Small intestine (tissue), 7 donors: Measurements from ENCODE around the gene CDH18. TPM values are rescaled to one million over a fixed set of nuclear protein-coding genes. Genes with fewer than 3 reads are reported as not detected.

ENCODE experiments used
- DNase-seq, 2 donors: peaks; one replicate each; pipeline versions ENCODE4 v3.0.0 to v3.0.0-alpha.2; 2013
- FAIRE-seq: peaks from 2 replicates; lab custom pipeline; 2012; peaks lifted over from hg19 to GRCh38; lab: Jason Lieb, UNC
- H3K27ac ChIP-seq, 3 donors: one replicate each; pipeline ENCODE4 v1.5.1; 2013; ENCODE audit warnings: low read length in 2 of 3, mild to moderate bottlenecking in 2 of 3, control low read depth in 1 of 3, inconsistent platforms in 1 of 3, low read depth in 1 of 3, moderate library complexity in 1 of 3
- H3K27me3 ChIP-seq, 3 donors: one replicate each; pipeline ENCODE4 v1.6.1; 2013; ENCODE audit warnings: low read length in 3 of 3, inconsistent platforms in 1 of 3; ENCODE audit not compliant: control insufficient read depth in 3 of 3, insufficient read depth in 3 of 3
- H3K36me3 ChIP-seq, 3 donors: one replicate each; pipeline ENCODE4 v1.6.1; 2013; ENCODE audit warnings: low read length in 3 of 3, inconsistent platforms in 1 of 3, low read depth in 1 of 3, mild to moderate bottlenecking in 1 of 3, moderate library complexity in 1 of 3; ENCODE audit not compliant: control insufficient read depth in 3 of 3, insufficient read depth in 2 of 3
- H3K4me1 ChIP-seq, 3 donors: one replicate each; pipeline ENCODE4 v1.6.1; 2013; ENCODE audit warnings: low read length in 2 of 3, inconsistent platforms in 1 of 3, low read depth in 1 of 3, mild to moderate bottlenecking in 1 of 3, moderate library complexity in 1 of 3; ENCODE audit not compliant: control insufficient read depth in 3 of 3, insufficient read depth in 2 of 3
- H3K4me3 ChIP-seq, 3 donors: one replicate each; pipeline ENCODE4 v1.5.1; 2013; ENCODE audit warnings: low read length in 3 of 3, control low read depth in 1 of 3, inconsistent platforms in 1 of 3, low read depth in 1 of 3, mild to moderate bottlenecking in 1 of 3, moderate library complexity in 1 of 3
- H3K9me3 ChIP-seq, 2 donors: one replicate each; pipeline ENCODE4 v1.6.1; 2013; ENCODE audit warnings: low read depth in 1 of 2, low read length in 1 of 2; ENCODE audit not compliant: control insufficient read depth in 2 of 2, insufficient read depth in 1 of 2
- WGBS, 3 donors: extraction: QIAGEN DNeasy Blood & Tissue Kit; methylation state at CpG; one replicate each; pipeline ENCODE4 v1.1.7; 2013; 5-methylcytosine and 5-hydroxymethylcytosine counted together
- polyA plus RNA-seq, 4 donors: library from polyadenylated mRNA; stranded (reverse) in 3 of 4; unstranded in 1 of 4; fragments of 200-250 nt in 3 of 4; fragments of 120-200 nt in 1 of 4; gene quantifications; one replicate each; pipeline versions ENCODE4 v1.2.1 to v1.2.3, GENCODE V29; 2013
- donor health status: healthy with polysubstance abuse.
- donor health status: control.
- donor health status: control.
- donor health status: Bipolar disorder and iron deficiency.
- donor health status: healthy.

The CDH18 gene
- polyA plus RNA-seq, 4 donors = 0.09 to 0.68 TPM; not detected in 2

GRCh38 chr5:19927170-19927569 is 60.8 kb downstream of the CDH18 start:
- no peak overlapping the region for H3K4me3 ChIP-seq
- no peaks in the 10 kb centered on the region for H3K27me3 ChIP-seq
- no peaks in the 10 kb centered on the region for H3K36me3 ChIP-seq
- 45 to 58% (median 46%) methylated on average over 2 of the region's 2 CpGs for WGBS, 3 donors
- no peak overlapping the region for H3K27ac ChIP-seq
- no peaks in the 10 kb centered on the region for H3K4me1 ChIP-seq
- DNase-seq (no peak), FAIRE-seq (no peak)
- H3K9me3 ChIP-seq = no peaks in the 10 kb centered on the region

- Histone ChIP-seq H3K36me3 (no peaks in the 10 kb centered on the region), H3K9me3 (no peaks in the 10 kb centered on the region), H3K27ac (no peak overlapping the region), H3K4me3 (no peak overlapping the region), H3K27me3 (no peaks in the 10 kb centered on the region), H3K4me1 (no peaks in the 10 kb centered on the region)
- DNase-seq (no peak), FAIRE-seq (no peak)
- 77 to 86% (median 83%) methylated on average over 3 of the region's 3 CpGs for WGBS, 3 donors
Measured at GRCh38 chr5:19923742-19924141, 64.3 kb downstream of the CDH18 start.

DNA sequence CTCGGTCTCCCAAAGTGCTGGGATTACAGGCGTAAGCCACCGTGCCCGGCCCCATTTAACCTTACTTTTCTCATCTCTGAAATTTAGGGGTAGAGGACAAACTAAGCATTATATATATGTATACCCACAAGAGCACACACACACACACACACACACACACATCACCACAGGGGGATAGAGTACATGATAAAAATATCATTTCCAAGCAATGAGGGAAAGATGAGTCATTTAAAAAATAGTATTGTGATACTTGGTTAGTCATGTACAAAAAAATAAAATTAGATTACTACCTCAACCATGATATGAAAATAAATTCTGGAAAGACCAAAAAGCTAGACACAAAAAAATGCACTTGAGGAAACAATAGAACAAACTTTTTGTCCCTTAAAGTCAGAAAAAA is 67.2 kb downstream of the CDH18 start:
- Histone ChIP-seq H3K4me1 (no peaks in the 10 kb centered on the region), H3K27me3 (no peaks in the 10 kb centered on the region), H3K27ac (no peak overlapping the region), H3K9me3 (no peaks in the 10 kb centered on the region), H3K4me3 (no peak overlapping the region), H3K36me3 (no peaks in the 10 kb centered on the region)
- WGBS, 3 donors = 93 to 97% (median 96%) methylated on average over 4 of the region's 4 CpGs
- FAIRE-seq (no peak), DNase-seq (no peak)

GRCh38 chr5:19918780-19919179 is 69.2 kb downstream of the CDH18 start:
- no peak overlapping the region for H3K4me3 ChIP-seq
- H3K4me1 ChIP-seq = no peaks in the 10 kb centered on the region
- no peak overlapping the region for H3K27ac ChIP-seq
- no peak for FAIRE-seq
- H3K27me3 ChIP-seq = no peaks in the 10 kb centered on the region
- WGBS, 3 donors = 69 to 83% (median 72%) methylated on average over 3 of the region's 3 CpGs
- H3K9me3 ChIP-seq = no peaks in the 10 kb centered on the region
- DNase-seq = no peak
- H3K36me3 ChIP-seq = no peaks in the 10 kb centered on the region

DNA sequence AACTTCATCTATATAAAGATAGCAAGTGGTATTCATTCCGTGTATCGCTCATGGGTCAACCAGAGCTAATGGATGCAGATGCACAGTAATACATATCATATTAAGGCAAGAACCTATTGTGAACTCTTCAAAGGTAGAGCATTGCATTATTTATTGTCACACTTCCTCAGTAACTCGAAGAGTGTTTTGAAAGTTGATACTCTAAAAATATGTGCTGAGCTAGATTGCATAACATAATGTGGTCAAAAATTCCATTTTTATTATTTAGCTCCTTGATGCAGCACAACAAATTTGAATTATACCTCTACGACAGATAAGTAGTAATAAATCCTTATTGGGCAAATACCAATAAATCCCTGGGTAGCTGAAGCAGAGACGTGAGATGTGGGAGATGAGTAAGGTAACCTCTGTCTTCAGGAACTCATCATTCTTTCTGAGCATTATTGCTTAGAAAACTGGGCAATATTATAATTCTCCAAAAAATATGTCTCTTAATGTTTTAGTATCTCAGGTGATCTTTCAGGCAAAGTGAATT is 70.3 kb downstream of the CDH18 start:
- H3K4me3 ChIP-seq = no peak overlapping the region
- H3K36me3 ChIP-seq = no peaks in the 10 kb centered on the region
- no peaks in the 10 kb centered on the region for H3K4me1 ChIP-seq
- FAIRE-seq = no peak
- no peaks in the 10 kb centered on the region for H3K27me3 ChIP-seq
- DNase-seq = no peak
- WGBS, 3 donors = 72 to 77% (median 73%) methylated on average over 5 of the region's 5 CpGs
- no peak overlapping the region for H3K27ac ChIP-seq
- H3K9me3 ChIP-seq = no peaks in the 10 kb centered on the region

DNA sequence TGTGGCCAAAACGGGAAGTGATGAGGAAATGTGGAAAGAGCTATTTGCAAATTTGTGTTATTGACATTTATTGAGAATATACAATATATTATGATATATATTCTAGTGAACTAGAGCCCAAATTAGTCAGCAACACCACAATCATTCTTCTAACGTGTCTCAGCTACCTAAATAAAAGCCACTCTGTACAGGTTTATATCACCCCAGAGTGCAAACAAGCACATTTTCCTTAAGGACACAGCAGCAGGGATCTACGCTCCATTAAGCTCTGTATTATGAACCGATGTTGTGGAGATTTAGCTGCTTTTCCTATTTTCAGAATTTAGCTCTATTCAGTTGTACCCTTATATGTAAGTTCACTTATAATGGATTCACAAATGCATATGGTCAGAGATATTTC is 77.9 kb downstream of the CDH18 start:
- WGBS, 3 donors = 56 to 69% (median 60%) methylated on average over 4 of the region's 4 CpGs
- Histone ChIP-seq H3K27me3 (no peaks in the 10 kb centered on the region), H3K4me1 (no peaks in the 10 kb centered on the region), H3K27ac (no peak overlapping the region), H3K9me3 (no peaks in the 10 kb centered on the region), H3K4me3 (no peak overlapping the region), H3K36me3 (no peaks in the 10 kb centered on the region)
- FAIRE-seq (no peak), DNase-seq (no peak)

GRCh38 chr5:19904766-19905165 is 83.2 kb downstream of the CDH18 start:
- H3K4me1 ChIP-seq = no peaks in the 10 kb centered on the region
- H3K4me3 ChIP-seq = no peak overlapping the region
- 13 to 93% (median 55%) methylated on average over 1 of the region's 1 CpG for WGBS, 3 donors
- no peaks in the 10 kb centered on the region for H3K27me3 ChIP-seq
- H3K36me3 ChIP-seq = no peaks in the 10 kb centered on the region
- FAIRE-seq (no peak), DNase-seq (no peak)
- no peak overlapping the region for H3K27ac ChIP-seq
- no peaks in the 10 kb centered on the region for H3K9me3 ChIP-seq

GRCh38 chr5:19903611-19904010 is 84.4 kb downstream of the CDH18 start:
- Histone ChIP-seq H3K27ac (no peak overlapping the region), H3K36me3 (no peaks in the 10 kb centered on the region), H3K4me1 (no peaks in the 10 kb centered on the region), H3K9me3 (no peaks in the 10 kb centered on the region), H3K27me3 (no peaks in the 10 kb centered on the region), H3K4me3 (no peak overlapping the region)
- 77 to 89% (median 83%) methylated on average over 5 of the region's 5 CpGs for WGBS, 3 donors
- FAIRE-seq = no peak
- no peak for DNase-seq

GRCh38 chr5:19902316-19902934 is 85.6 kb downstream of the CDH18 start:
- FAIRE-seq = no peak
- Histone ChIP-seq H3K27ac (no peak overlapping the region), H3K9me3 (no peaks in the 10 kb centered on the region), H3K4me3 (no peak overlapping the region), H3K4me1 (no peaks in the 10 kb centered on the region), H3K27me3 (no peaks in the 10 kb centered on the region), H3K36me3 (no peaks in the 10 kb centered on the region)
- no peak for DNase-seq
- 37 to 48% (median 40%) methylated on average over 5 of the region's 5 CpGs for WGBS, 3 donors
